ENCODE results near the gene ANO2.

Gene ANO2

GRCh38 chr12:5881101-5881606 lies 63.9 kb downstream of the ANO2 start:
- no peak for DNase-seq (ENCODE audit: low read depth)
- TF ChIP-seq, protein P1, sequence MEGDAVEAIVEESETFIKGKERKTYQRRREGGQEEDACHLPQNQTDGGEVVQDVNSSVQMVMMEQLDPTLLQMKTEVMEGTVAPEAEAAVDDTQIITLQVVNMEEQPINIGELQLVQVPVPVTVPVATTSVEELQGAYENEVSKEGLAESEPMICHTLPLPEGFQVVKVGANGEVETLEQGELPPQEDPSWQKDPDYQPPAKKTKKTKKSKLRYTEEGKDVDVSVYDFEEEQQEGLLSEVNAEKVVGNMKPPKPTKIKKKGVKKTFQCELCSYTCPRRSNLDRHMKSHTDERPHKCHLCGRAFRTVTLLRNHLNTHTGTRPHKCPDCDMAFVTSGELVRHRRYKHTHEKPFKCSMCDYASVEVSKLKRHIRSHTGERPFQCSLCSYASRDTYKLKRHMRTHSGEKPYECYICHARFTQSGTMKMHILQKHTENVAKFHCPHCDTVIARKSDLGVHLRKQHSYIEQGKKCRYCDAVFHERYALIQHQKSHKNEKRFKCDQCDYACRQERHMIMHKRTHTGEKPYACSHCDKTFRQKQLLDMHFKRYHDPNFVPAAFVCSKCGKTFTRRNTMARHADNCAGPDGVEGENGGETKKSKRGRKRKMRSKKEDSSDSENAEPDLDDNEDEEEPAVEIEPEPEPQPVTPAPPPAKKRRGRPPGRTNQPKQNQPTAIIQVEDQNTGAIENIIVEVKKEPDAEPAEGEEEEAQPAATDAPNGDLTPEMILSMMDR (conservative IDR thresholded peaks at IDR 0.05; ENCODE audit: low read depth, low read length) = no peak
- no peak overlapping the region for H3K4me3 ChIP-seq (ENCODE audit: low read depth, low read length)

DNA sequence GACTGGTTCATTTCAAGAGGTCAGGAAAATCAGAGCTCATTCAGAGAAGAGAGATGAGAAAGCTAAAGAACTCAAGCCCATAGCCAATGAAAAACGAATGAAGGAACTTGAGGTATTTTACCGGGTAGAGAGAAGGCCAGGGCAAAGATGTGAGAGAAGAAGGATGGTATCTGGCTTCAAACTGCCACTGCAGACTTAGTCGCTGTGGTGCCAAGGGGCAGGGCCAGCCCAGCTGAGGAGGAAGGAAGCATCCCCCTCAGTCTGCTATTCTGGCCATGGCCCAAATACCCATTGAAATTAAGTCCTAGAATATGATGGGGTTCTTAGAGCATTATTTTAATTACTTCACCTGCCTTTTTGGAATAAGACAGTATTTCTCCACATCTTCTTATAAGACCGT lies 69.2 kb downstream of the ANO2 start:
- DNase-seq (ENCODE audit: low read depth) = no peak
- TF ChIP-seq, protein P1 (conservative IDR thresholded peaks at IDR 0.05; ENCODE audit: low read depth, low read length) = no peak
- H3K4me3 ChIP-seq (ENCODE audit: low read depth, low read length) = no peak overlapping the region

GRCh38 chr12:5874514-5874913 lies 70.5 kb downstream of the ANO2 start:
- DNase-seq (ENCODE audit: low read depth) = no peak
- H3K4me3 ChIP-seq (ENCODE audit: low read depth, low read length) = no peak overlapping the region

GRCh38 chr12:5873281-5873919 lies 71.7 kb downstream of the ANO2 start:
- TF ChIP-seq, protein P1 (conservative IDR thresholded peaks at IDR 0.05; ENCODE audit: low read depth, low read length) = no peak
- DNase-seq (ENCODE audit: low read depth) = no peak
- no peak overlapping the region for H3K4me3 ChIP-seq (ENCODE audit: low read depth, low read length)

More at GRCh38 chr12:5874514-5874913, 70.5 kb downstream of the ANO2 start:
- TF ChIP-seq, protein P1 (conservative IDR thresholded peaks at IDR 0.05; ENCODE audit: low read depth, low read length) = no peak

DNA sequence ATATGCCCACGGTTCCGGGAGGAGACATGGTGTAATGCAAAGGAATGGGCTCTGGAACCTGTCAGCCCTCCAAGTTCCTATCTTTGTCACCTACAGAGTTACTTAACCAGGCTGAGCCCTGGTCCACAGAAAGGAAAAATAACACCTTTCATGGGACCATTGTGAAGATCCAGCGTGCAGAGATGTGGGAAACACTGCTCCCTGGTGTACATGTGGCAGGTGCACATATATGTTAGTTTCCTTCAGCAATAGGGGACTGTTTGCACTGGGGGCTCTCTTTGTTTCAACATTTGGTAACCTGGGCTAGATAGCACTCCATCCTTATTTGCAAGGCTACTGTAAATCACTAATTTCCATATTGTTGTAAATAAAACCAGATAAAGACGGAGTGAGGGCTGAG lies 72.3 kb downstream of the ANO2 start:
- no peak overlapping the region for H3K4me3 ChIP-seq (ENCODE audit: low read depth, low read length)
- DNase-seq (ENCODE audit: low read depth) = peak; percentile 1
- TF ChIP-seq, protein P1 (conservative IDR thresholded peaks at IDR 0.05; ENCODE audit: low read depth, low read length) = no peak

- TF ChIP-seq, protein P1 (conservative IDR thresholded peaks at IDR 0.05; ENCODE audit: low read depth, low read length) = no peak
- H3K4me3 ChIP-seq (ENCODE audit: low read depth, low read length) = no peak overlapping the region
- no peak for DNase-seq (ENCODE audit: low read depth)
Observed at GRCh38 chr12:5871741-5872140, 73.3 kb downstream of the ANO2 start.

DNA sequence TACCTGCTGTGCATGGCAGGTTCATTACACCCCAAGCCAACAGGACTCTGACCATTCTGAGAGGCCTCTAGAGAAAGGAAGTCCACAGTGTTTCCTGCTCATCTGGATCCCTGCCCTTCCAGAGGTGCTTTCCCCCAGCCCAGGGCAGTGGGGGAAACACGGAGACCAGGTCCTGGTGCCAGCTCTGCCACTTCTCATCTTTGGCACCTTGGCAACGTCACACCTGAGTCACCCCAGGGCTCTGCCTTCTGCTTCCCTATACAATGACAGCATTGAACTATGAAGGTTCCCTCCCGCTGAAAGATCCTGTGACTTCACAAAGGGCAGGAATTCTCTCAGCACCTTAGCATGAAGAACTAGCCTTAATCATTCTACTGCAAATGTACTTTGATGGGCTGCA lies 74.9 kb downstream of the ANO2 start:
- no peak for DNase-seq (ENCODE audit: low read depth)
- H3K4me3 ChIP-seq (ENCODE audit: low read depth, low read length) = no peak overlapping the region
- TF ChIP-seq, protein P1 (conservative IDR thresholded peaks at IDR 0.05; ENCODE audit: low read depth, low read length) = no peak

All from choroid plexus epithelial cell (primary cell).